Duodenal mucosa (tissue), 2 donors: ENCODE results near the gene TAB2.

Source experiments
- H3K27ac ChIP-seq: one replicate; pipeline ENCODE4 v1.7.0; 2013; ENCODE audit warnings: low read depth, low read length
- H3K27me3 ChIP-seq, 2 donors: one replicate each; pipeline ENCODE4 v1.7.0; 2013; ENCODE audit warnings: low read length in 2 of 2, control low read depth in 1 of 2; ENCODE audit not compliant: insufficient read depth in 2 of 2, control insufficient read depth in 1 of 2
- H3K36me3 ChIP-seq, 2 donors: one replicate each; pipeline ENCODE4 v1.7.0; 2013; ENCODE audit warnings: low read length in 2 of 2, control low read depth in 1 of 2; ENCODE audit not compliant: insufficient read depth in 2 of 2, control insufficient read depth in 1 of 2
- H3K4me1 ChIP-seq, 2 donors: one replicate each; pipeline ENCODE4 v1.7.0; 2013; ENCODE audit warnings: low read length in 2 of 2, control low read depth in 1 of 2; ENCODE audit not compliant: insufficient read depth in 2 of 2, control insufficient read depth in 1 of 2
- H3K4me3 ChIP-seq, 2 donors: one replicate each; pipeline ENCODE4 v1.7.0; 2013; ENCODE audit warnings: low read length in 2 of 2, low read depth in 1 of 2
- H3K9ac ChIP-seq, 2 donors: one replicate each; pipeline ENCODE4 v1.7.0; 2013; ENCODE audit warnings: low read length in 2 of 2, low read depth in 1 of 2
- H3K9me3 ChIP-seq, 2 donors: one replicate each; pipeline ENCODE4 v1.7.0; 2013; ENCODE audit warnings: low read length in 2 of 2, control low read depth in 1 of 2; ENCODE audit not compliant: control insufficient read depth in 1 of 2

The TAB2 gene

GRCh38 chr6:149380523-149380922, 63.0 kb downstream of the TAB2 start:
- H3K4me3 ChIP-seq = no peak overlapping the region
- no peak overlapping the region for H3K9ac ChIP-seq
- peaks cover 12 to 44% of the 10 kb centered on the region in 2 donors for H3K36me3 ChIP-seq
- no peaks in the 10 kb centered on the region for H3K27me3 ChIP-seq
- H3K27ac ChIP-seq = no peak overlapping the region
- no peaks in the 10 kb centered on the region for H3K9me3 ChIP-seq
- H3K4me1 ChIP-seq = no peaks in the 10 kb centered on the region

GRCh38 chr6:149383371-149383770, 65.9 kb downstream of the TAB2 start:
- H3K27me3 ChIP-seq = no peaks in the 10 kb centered on the region
- peaks cover 8 to 12% of the 10 kb centered on the region in 2 donors for H3K4me1 ChIP-seq
- H3K4me3 ChIP-seq = no peak overlapping the region
- no peak overlapping the region for H3K27ac ChIP-seq
- peaks cover 13 to 37% of the 10 kb centered on the region in 2 donors for H3K36me3 ChIP-seq
- no peak overlapping the region for H3K9ac ChIP-seq
- H3K9me3 ChIP-seq = no peaks in the 10 kb centered on the region

GRCh38 chr6:149384464-149384863, 67.0 kb downstream of the TAB2 start:
- Histone ChIP-seq H3K9ac (no peak overlapping the region), H3K4me3 (no peak overlapping the region), H3K9me3 (no peaks in the 10 kb centered on the region), H3K4me1 (peaks cover 8 to 14% of the 10 kb centered on the region in 2 donors), H3K27ac (no peak overlapping the region), H3K36me3 (peaks cover 2 to 26% of the 10 kb centered on the region in 2 donors), H3K27me3 (no peaks in the 10 kb centered on the region)

- no peak overlapping the region for H3K27ac ChIP-seq
- H3K9me3 ChIP-seq = no peaks in the 10 kb centered on the region
- H3K27me3 ChIP-seq = no peaks in the 10 kb centered on the region
- peaks cover 8 to 14% of the 10 kb centered on the region in 2 donors for H3K4me1 ChIP-seq
- H3K36me3 ChIP-seq = peaks cover 2 to 14% of the 10 kb centered on the region in 2 donors
- H3K9ac ChIP-seq = no peak overlapping the region
- no peak overlapping the region for H3K4me3 ChIP-seq
Observed at GRCh38 chr6:149385998-149386646, 68.6 kb downstream of the TAB2 start.

GRCh38 chr6:149387779-149388512, 70.4 kb downstream of the TAB2 start:
- Histone ChIP-seq H3K4me1 (peaks cover 8 to 21% of the 10 kb centered on the region in 2 donors), H3K4me3 (no peak overlapping the region), H3K27me3 (no peaks in the 10 kb centered on the region), H3K9me3 (no peaks in the 10 kb centered on the region), H3K27ac (no peak overlapping the region), H3K36me3 (peaks cover 2 to 10% of the 10 kb centered on the region in 2 donors), H3K9ac (no peak overlapping the region)

- no peak overlapping the region for H3K27ac ChIP-seq
- H3K36me3 ChIP-seq = peaks cover 2 to 3% of the 10 kb centered on the region in 2 donors
- H3K4me1 ChIP-seq = peaks cover 8 to 23% of the 10 kb centered on the region in 2 donors
Observed at GRCh38 chr6:149389509-149390297, 72.2 kb downstream of the TAB2 start.

GRCh38 chr6:149392093-149392492, 74.6 kb downstream of the TAB2 start:
- Histone ChIP-seq H3K27me3 (no peaks in the 10 kb centered on the region), H3K9ac (no peak overlapping the region), H3K27ac (no peak overlapping the region), H3K36me3 (peaks cover 0 to 3% of the 10 kb centered on the region in 2 donors), H3K4me1 (peaks cover 6 to 18% of the 10 kb centered on the region in 2 donors), H3K9me3 (no peaks in the 10 kb centered on the region), H3K4me3 (no peak overlapping the region)

More at GRCh38 chr6:149389509-149390297, 72.2 kb downstream of the TAB2 start:
- Histone ChIP-seq H3K9me3 (no peaks in the 10 kb centered on the region), H3K4me3 (no peak overlapping the region), H3K27me3 (no peaks in the 10 kb centered on the region), H3K9ac (no peak overlapping the region)

GRCh38 chr6:149392535-149392934, 75.0 kb downstream of the TAB2 start:
- Histone ChIP-seq H3K9ac (no peak overlapping the region), H3K27ac (no peak overlapping the region), H3K36me3 (peaks cover 0 to 3% of the 10 kb centered on the region in 2 donors), H3K4me3 (no peak overlapping the region), H3K4me1 (peaks cover 6 to 18% of the 10 kb centered on the region in 2 donors), H3K9me3 (no peaks in the 10 kb centered on the region), H3K27me3 (no peaks in the 10 kb centered on the region)

GRCh38 chr6:149393002-149393679, 75.6 kb downstream of the TAB2 start:
- Histone ChIP-seq H3K36me3 (peaks cover 3 to 5% of the 10 kb centered on the region in 2 donors), H3K9ac (no peak overlapping the region), H3K9me3 (no peaks in the 10 kb centered on the region), H3K4me3 (no peak overlapping the region), H3K27ac (no peak overlapping the region), H3K27me3 (no peaks in the 10 kb centered on the region), H3K4me1 (peaks cover 3 to 14% of the 10 kb centered on the region in 2 donors)
